Body of pancreas (tissue), 4 donors: ENCODE data around the gene LMBR1L.

Experiments used
- POLR2A ChIP-seq, 3 donors: fragments of 450-650 bp; IDR thresholded peaks; one replicate each; pipeline ENCODE4 v1.6.1; 2016; ENCODE audit warnings: antibody characterized with exemption in 3 of 3, mild to moderate bottlenecking in 2 of 3
- TF ChIP-seq, protein P1 (sequence below), 7 experiments: fragments of 450-650 bp in 4 of 7; fragments of 200-600 bp in 3 of 7; sonication (generic) in 3 of 7; IDR thresholded peaks; one replicate each; pipeline ENCODE4 v1.5.1; 2016 to 2019; ENCODE audit warnings: antibody characterized with exemption in 7 of 7

DNA sequence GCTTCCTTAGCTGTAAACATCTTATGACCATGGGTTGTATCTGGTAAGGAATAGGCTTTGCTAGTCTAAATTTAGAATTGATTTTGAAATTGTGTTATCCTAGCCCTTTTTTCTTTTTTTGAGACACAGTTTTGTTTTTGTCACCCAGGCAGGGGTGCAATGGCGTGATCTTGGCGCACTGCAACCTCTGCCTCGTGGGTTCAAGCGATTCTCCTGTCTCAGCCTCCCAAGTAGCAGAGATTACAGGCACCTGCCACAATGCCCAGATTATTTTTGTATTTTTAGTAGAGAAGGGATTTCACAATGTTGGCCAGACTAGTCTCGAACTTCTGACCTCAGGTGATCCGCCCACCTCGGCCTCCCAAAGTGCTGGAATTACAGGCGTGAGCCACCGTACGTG lies 22.9 kb upstream of the LMBR1L start:
- TF ChIP-seq, protein P1, sequence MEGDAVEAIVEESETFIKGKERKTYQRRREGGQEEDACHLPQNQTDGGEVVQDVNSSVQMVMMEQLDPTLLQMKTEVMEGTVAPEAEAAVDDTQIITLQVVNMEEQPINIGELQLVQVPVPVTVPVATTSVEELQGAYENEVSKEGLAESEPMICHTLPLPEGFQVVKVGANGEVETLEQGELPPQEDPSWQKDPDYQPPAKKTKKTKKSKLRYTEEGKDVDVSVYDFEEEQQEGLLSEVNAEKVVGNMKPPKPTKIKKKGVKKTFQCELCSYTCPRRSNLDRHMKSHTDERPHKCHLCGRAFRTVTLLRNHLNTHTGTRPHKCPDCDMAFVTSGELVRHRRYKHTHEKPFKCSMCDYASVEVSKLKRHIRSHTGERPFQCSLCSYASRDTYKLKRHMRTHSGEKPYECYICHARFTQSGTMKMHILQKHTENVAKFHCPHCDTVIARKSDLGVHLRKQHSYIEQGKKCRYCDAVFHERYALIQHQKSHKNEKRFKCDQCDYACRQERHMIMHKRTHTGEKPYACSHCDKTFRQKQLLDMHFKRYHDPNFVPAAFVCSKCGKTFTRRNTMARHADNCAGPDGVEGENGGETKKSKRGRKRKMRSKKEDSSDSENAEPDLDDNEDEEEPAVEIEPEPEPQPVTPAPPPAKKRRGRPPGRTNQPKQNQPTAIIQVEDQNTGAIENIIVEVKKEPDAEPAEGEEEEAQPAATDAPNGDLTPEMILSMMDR (IDR thresholded peaks at IDR 0.05): no peak
- TF ChIP-seq POLR2A (IDR thresholded peaks at IDR 0.05): no peak
